Measurements from ENCODE around the gene MPST. TPM values are rescaled to one million over a fixed set of nuclear protein-coding genes. Genes with fewer than 3 reads are reported as not detected.

The MPST gene
- total and polyA plus RNA-seq, 2 donors from 2014 or later, result 44.4 to 167 TPM

DNA sequence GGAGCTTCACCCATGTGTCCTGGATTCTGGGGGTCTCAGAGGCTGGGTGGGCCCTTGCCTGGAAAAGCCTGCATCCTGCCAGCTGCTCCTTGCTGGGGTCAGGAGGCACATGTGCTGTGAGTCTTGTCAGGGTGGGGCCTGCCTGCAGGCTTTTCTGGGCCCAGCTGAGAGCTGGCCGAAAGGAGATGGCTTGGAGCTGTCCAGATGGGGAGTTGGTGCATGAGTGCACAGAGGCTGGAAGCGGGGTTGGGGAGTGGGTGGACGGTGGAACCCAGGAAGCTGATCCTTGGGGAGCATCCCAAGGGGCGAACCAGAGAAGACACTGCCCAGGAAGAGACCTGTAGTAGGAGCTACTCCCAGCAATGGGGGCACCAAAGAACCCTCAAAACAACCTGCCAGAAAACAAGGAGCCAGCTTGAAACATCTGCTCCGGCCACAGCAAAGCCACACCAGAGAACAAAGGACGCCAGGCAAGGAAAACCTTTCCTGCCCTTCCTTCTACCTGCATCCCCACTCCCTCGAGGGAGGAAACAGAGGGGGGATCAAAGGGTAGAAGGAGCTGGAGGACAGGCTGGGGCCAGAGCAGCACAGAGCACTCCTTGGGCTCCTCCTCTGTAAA, 23.8 kb downstream of the MPST start:
- FAIRE-seq (no peak), DNase-seq (no peak)
- Histone ChIP-seq H3K27ac (ENCODE audit: low read depth in 2 of 2, low read length in 2 of 2) (no peak overlapping the region), H3K27me3 (ENCODE audit: control insufficient read depth, insufficient read depth, low read length) (no peaks in the 10 kb centered on the region), H3K9ac (ENCODE audit: low read length in 3 of 3) (no peak overlapping the region), H3K4me1 (ENCODE audit: control insufficient read depth in 2 of 3, insufficient read depth in 2 of 3, low read depth in 1 of 3, low read length in 3 of 3) (peaks cover 0 to 2% (median 0%) of the 10 kb centered on the region in 3 donors), H3K9me3 (ENCODE audit: control insufficient read depth in 2 of 3, insufficient read depth in 1 of 3, low read length in 3 of 3) (no peaks in the 10 kb centered on the region), H3K4me3 (ENCODE audit: low read length in 3 of 3) (no peak overlapping the region), H3K36me3 (ENCODE audit: control insufficient read depth in 2 of 3, insufficient read depth in 3 of 3, low read length in 3 of 3) (no peaks in the 10 kb centered on the region)
- intact Hi-C loops (cut with DNase I), result no loop called here
- TF ChIP-seq, protein P1, sequence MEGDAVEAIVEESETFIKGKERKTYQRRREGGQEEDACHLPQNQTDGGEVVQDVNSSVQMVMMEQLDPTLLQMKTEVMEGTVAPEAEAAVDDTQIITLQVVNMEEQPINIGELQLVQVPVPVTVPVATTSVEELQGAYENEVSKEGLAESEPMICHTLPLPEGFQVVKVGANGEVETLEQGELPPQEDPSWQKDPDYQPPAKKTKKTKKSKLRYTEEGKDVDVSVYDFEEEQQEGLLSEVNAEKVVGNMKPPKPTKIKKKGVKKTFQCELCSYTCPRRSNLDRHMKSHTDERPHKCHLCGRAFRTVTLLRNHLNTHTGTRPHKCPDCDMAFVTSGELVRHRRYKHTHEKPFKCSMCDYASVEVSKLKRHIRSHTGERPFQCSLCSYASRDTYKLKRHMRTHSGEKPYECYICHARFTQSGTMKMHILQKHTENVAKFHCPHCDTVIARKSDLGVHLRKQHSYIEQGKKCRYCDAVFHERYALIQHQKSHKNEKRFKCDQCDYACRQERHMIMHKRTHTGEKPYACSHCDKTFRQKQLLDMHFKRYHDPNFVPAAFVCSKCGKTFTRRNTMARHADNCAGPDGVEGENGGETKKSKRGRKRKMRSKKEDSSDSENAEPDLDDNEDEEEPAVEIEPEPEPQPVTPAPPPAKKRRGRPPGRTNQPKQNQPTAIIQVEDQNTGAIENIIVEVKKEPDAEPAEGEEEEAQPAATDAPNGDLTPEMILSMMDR (IDR thresholded peaks at IDR 0.05; ENCODE audit: borderline replicate concordance, extremely low read depth, insufficient read depth), result no peak

DNA sequence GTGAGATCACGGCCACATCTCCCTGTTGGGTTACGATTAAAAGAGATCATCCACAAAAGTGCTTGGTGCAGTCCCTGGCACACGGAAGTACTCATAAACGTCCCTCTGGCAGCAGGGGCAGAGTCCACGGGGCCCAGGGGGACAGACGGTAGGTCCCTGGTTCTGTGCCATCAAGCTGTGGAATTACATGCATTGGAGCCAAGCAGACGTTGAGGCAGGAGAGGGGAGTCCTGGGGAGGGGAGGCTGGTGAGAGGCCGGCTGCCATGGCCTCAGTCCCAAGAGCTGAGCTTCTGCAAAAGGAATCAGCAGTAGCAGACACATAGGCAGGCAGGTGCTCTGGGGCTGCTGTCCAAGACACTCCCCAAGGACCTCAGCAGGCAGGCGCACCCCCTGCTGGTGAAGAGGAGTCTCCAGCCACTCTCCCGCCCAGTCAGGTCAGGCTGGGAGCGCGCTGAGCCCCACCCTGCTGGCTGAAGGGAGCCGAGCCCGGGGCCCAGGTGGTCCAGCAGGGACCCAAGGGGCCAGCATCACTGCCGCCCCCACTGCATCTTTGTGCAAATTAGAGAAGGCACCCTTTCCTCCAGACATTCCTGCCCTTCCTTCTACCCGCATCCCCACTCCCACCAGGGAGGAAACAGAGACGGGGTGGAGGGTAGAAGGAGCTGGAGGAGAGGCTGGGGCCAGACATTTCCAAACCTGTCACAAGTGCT, 24.4 kb downstream of the MPST start:
- H3K36me3 ChIP-seq (ENCODE audit: control insufficient read depth in 2 of 3, insufficient read depth in 3 of 3, low read length in 3 of 3), result no peaks in the 10 kb centered on the region
- TF ChIP-seq, protein P1 (IDR thresholded peaks at IDR 0.05; ENCODE audit: borderline replicate concordance, extremely low read depth, insufficient read depth), result peak; percentile 68
- H3K27ac ChIP-seq (ENCODE audit: low read depth in 2 of 2, low read length in 2 of 2), result no peak overlapping the region
- no peak for FAIRE-seq
- no peak overlapping the region for H3K4me3 ChIP-seq (ENCODE audit: low read length in 3 of 3)
- intact Hi-C loops (cut with DNase I), result no loop called here
- H3K27me3 ChIP-seq (ENCODE audit: control insufficient read depth, insufficient read depth, low read length), result no peaks in the 10 kb centered on the region
- no peaks in the 10 kb centered on the region for H3K9me3 ChIP-seq (ENCODE audit: control insufficient read depth in 2 of 3, insufficient read depth in 1 of 3, low read length in 3 of 3)
- peaks cover 0 to 2% (median 0%) of the 10 kb centered on the region in 3 donors for H3K4me1 ChIP-seq (ENCODE audit: control insufficient read depth in 2 of 3, insufficient read depth in 2 of 3, low read depth in 1 of 3, low read length in 3 of 3)
- peak in 4 of 5 donors; percentile 67 to 85 (median 75) for DNase-seq
- no peak overlapping the region for H3K9ac ChIP-seq (ENCODE audit: low read length in 3 of 3)

GRCh38 chr22:37044634-37045625, 25.4 kb downstream of the MPST start:
- no peak for FAIRE-seq
- TF ChIP-seq, protein P1 (IDR thresholded peaks at IDR 0.05; ENCODE audit: borderline replicate concordance, extremely low read depth, insufficient read depth), result no peak
- peaks cover 0 to 2% (median 0%) of the 10 kb centered on the region in 3 donors for H3K4me1 ChIP-seq (ENCODE audit: control insufficient read depth in 2 of 3, insufficient read depth in 2 of 3, low read depth in 1 of 3, low read length in 3 of 3)
- H3K27ac ChIP-seq (ENCODE audit: low read depth in 2 of 2, low read length in 2 of 2), result no peak overlapping the region
- H3K36me3 ChIP-seq (ENCODE audit: control insufficient read depth in 2 of 3, insufficient read depth in 3 of 3, low read length in 3 of 3), result no peaks in the 10 kb centered on the region
- no peak overlapping the region for H3K4me3 ChIP-seq (ENCODE audit: low read length in 3 of 3)
- no peaks in the 10 kb centered on the region for H3K27me3 ChIP-seq (ENCODE audit: control insufficient read depth, insufficient read depth, low read length)
- DNase-seq, result no peak
- intact Hi-C loops (cut with DNase I), result no loop called here
- H3K9ac ChIP-seq (ENCODE audit: low read length in 3 of 3), result no peak overlapping the region
- no peaks in the 10 kb centered on the region for H3K9me3 ChIP-seq (ENCODE audit: control insufficient read depth in 2 of 3, insufficient read depth in 1 of 3, low read length in 3 of 3)

Measured in kidney (tissue), 14 donors.